K562 (cell line): ENCODE results near the gene APC. TPM values are rescaled to one million over a fixed set of nuclear protein-coding genes. Genes with fewer than 3 reads are reported as not detected.
A peak's percentile ranks its signal among the peaks of the same experiment; 100 is the strongest.

Experiments
- ATAC-seq: fragments of 200-7000 bp; cut with Tn5 transposase; 3 replicates; pipeline ENCODE4 v1.9.1; 2020; ENCODE audit warnings: moderate library complexity
- BruUV-seq: library from RNA; stranded (reverse); fragments of 400-500 nt; replicated peaks from 2 replicates; lab custom pipeline; 2021; lab: Mats Ljungman, UMichigan
- CTCF ChIA-PET: fragments of 300-600 bp; formaldehyde crosslinking; extraction: SDS; loops from one replicate; lab custom pipeline; 2021; ENCODE audit warnings: low intra/inter-chr PET ratio; lab: Yijun Ruan, JAX
- POLR2A ChIA-PET: fragments of 300-600, 350-650 bp; sonication (Branson Sonifier 250); formaldehyde crosslinking; extraction: SDS; loops from one replicate; lab custom pipeline; 2021; ENCODE audit warnings: antibody characterized with exemption, inconsistent platforms; lab: Yijun Ruan, JAX
- DNase-seq, 4 experiments: peaks; one replicate each; pipeline versions ENCODE4 v3.0.0 to v3.0.0-alpha.2; 2011 to 2018; ENCODE audit warnings: low spot score in 3 of 4, mixed read lengths in 3 of 4; ENCODE audit errors: extremely low read depth in 1 of 4
- FAIRE-seq: peaks from 2 replicates; lab custom pipeline; 2011; peaks lifted over from hg19 to GRCh38; lab: Jason Lieb, UNC
- H2AFZ ChIP-seq: 2 replicates; pipeline ENCODE4 v1.6.0; 2011; ENCODE audit warnings: low read depth, low read length, control low read depth, inconsistent platforms
- H3K27ac ChIP-seq: fragments of 200-600 bp; 3 replicates; pipeline ENCODE4 v1.8.0; 2011; ENCODE audit warnings: low read depth, mild to moderate bottlenecking, control low read depth, inconsistent platforms, low read length, moderate library complexity, mixed read lengths; ENCODE audit errors: extremely low read depth
- H3K27me3 ChIP-seq, 2 experiments: fragments of 300-600 bp in 1 of 2; 2 replicates in 1 of 2; 3 replicates in 1 of 2; pipeline versions ENCODE4 v1.6.0 to v1.8.0; 2011; ENCODE audit warnings: inconsistent platforms in 2 of 2, low read length in 2 of 2, mild to moderate bottlenecking in 1 of 2, mixed read lengths in 1 of 2, moderate library complexity in 1 of 2; ENCODE audit not compliant: control insufficient read depth in 2 of 2, insufficient read depth in 2 of 2
- H3K36me3 ChIP-seq: fragments of 300-600 bp; 3 replicates; pipeline ENCODE4 v1.8.0; 2011; ENCODE audit warnings: mild to moderate bottlenecking, low read length, inconsistent platforms; ENCODE audit not compliant: control insufficient read depth, insufficient read depth
- H3K4me1 ChIP-seq, 2 experiments: fragments of 200-600 bp in 1 of 2; replicated peaks in 1 of 2; 2 replicates in 1 of 2; 3 replicates in 1 of 2; pipeline versions ENCODE4 v1.5.1 to v1.8.0; 2011; ENCODE audit warnings: inconsistent platforms in 2 of 2, low read length in 2 of 2, mild to moderate bottlenecking in 1 of 2, mixed read lengths in 1 of 2, moderate library complexity in 1 of 2; ENCODE audit not compliant: control insufficient read depth in 2 of 2, insufficient read depth in 2 of 2
- H3K4me2 ChIP-seq: 2 replicates; pipeline ENCODE4 v1.6.1; 2011; ENCODE audit warnings: low read length, control low read depth, inconsistent platforms, mixed read lengths; ENCODE audit not compliant: insufficient read depth
- H3K4me3 ChIP-seq: fragments of 200-600 bp; sonication (generic), shearing (Covaris generic); 2 replicates; pipeline ENCODE4 v1.5.1; 2016; ENCODE audit warnings: control low read depth, inconsistent platforms
- H3K79me2 ChIP-seq: fragments of 200-600 bp; 3 replicates; pipeline ENCODE4 v1.8.0; 2011; ENCODE audit warnings: low read length, inconsistent platforms; ENCODE audit not compliant: control insufficient read depth, insufficient read depth
- H3K9ac ChIP-seq, 2 experiments: 2 replicates each; pipeline versions ENCODE4 v1.6.0 to v1.6.1; 2011; ENCODE audit warnings: low read depth in 2 of 2, low read length in 2 of 2, control low read depth in 1 of 2, inconsistent platforms in 1 of 2, mild to moderate bottlenecking in 1 of 2, mixed read lengths in 1 of 2; ENCODE audit not compliant: insufficient read depth in 1 of 2
- H3K9me1 ChIP-seq: one replicate; pipeline ENCODE4 v1.6.0; 2011; ENCODE audit warnings: inconsistent platforms, mild to moderate bottlenecking, low read length, moderate library complexity; ENCODE audit not compliant: control insufficient read depth, insufficient read depth
- H3K9me3 ChIP-seq: replicated peaks from 2 replicates; pipeline ENCODE4 v1.5.1; 2011; ENCODE audit warnings: low read depth, low read length, inconsistent platforms; ENCODE audit not compliant: control insufficient read depth, insufficient read depth
- H4K20me1 ChIP-seq: replicated peaks from 2 replicates; pipeline ENCODE4 v1.6.1; 2011; ENCODE audit warnings: low read length, inconsistent platforms, mixed read lengths; ENCODE audit not compliant: control insufficient read depth, insufficient read depth
- ARHGAP35 ChIP-seq: fragments of 450-650 bp; IDR thresholded peaks from 2 replicates; pipeline ENCODE4 v1.6.1; 2018; ENCODE audit not compliant: partially characterized antibody
- ARID1B ChIP-seq: fragments of 450-650 bp; IDR thresholded peaks from 2 replicates; pipeline ENCODE4 v1.6.1; 2016; ENCODE audit warnings: antibody characterized with exemption, mild to moderate bottlenecking, inconsistent platforms
- CBFA2T2 ChIP-seq: fragments of 450-650 bp; conservative IDR thresholded peaks from 2 replicates; pipeline ENCODE4 v1.6.1; 2017; ENCODE audit warnings: mild to moderate bottlenecking
- GTF2F1 ChIP-seq: IDR thresholded peaks from 2 replicates; pipeline ENCODE4 v1.6.1; 2011; ENCODE audit warnings: low read depth, low read length, improper control_type of control experiment
- HMG20A ChIP-seq: fragments of 450-650 bp; formaldehyde crosslinking; conservative IDR thresholded peaks from 2 replicates; pipeline ENCODE4 v1.4.0; 2020; ENCODE audit warnings: mild to moderate bottlenecking, mixed read lengths
- KDM1A ChIP-seq, 2 experiments: fragments of 450-650 bp; IDR thresholded peaks; 2 replicates each; pipeline ENCODE4 v1.6.1; 2016; ENCODE audit warnings: mild to moderate bottlenecking in 2 of 2
- RCOR1 ChIP-seq, 2 experiments: IDR thresholded peaks; 2 replicates each; pipeline ENCODE4 v1.6.1; 2012; ENCODE audit warnings: low read depth in 2 of 2, low read length in 2 of 2, borderline replicate concordance in 1 of 2, improper control_type of control experiment in 1 of 2
- SOX6 ChIP-seq: fragments of 450-650 bp; IDR thresholded peaks from 2 replicates; pipeline ENCODE4 v1.6.1; 2014; ENCODE audit warnings: mild to moderate bottlenecking
- TAF1 ChIP-seq: IDR thresholded peaks from 2 replicates; pipeline ENCODE4 v1.6.1; 2011; ENCODE audit warnings: mild to moderate bottlenecking, low read length, moderate library complexity; ENCODE audit not compliant: insufficient read depth, control insufficient read depth, severe bottlenecking; ENCODE audit errors: extremely low read depth
- TCF3 ChIP-seq: sonication (generic); formaldehyde crosslinking; IDR thresholded peaks from 2 replicates; pipeline ENCODE4 v1.4.0; 2020; ENCODE audit warnings: mild to moderate bottlenecking, missing genetic modification reagents
- TEAD4 ChIP-seq, 2 experiments: sonication (generic) in 1 of 2; formaldehyde crosslinking in 1 of 2; IDR thresholded peaks; 2 replicates each; pipeline versions ENCODE4 v1.6.1 to v1.8.0; 2012 to 2022; ENCODE audit warnings: borderline replicate concordance in 1 of 2, inconsistent platforms in 1 of 2, low read length in 1 of 2, mild to moderate bottlenecking in 1 of 2, missing genetic modification reagents in 1 of 2
- ZNF133 ChIP-seq: fragments of 250-450 bp; sonication (Bioruptor Pico); IDR thresholded peaks from 2 replicates; pipeline ENCODE4 v1.4.0; 2020; ENCODE audit warnings: mild to moderate bottlenecking
- ZNF766 ChIP-seq: fragments of 200-800 bp; sonication (Bioruptor generic); conservative IDR thresholded peaks from 2 replicates; pipeline ENCODE4 v1.6.1; 2016; ENCODE audit warnings: missing genetic modification characterization, missing compliant biosample characterization
- ZNF79 ChIP-seq: fragments of 250-450 bp; sonication (Bioruptor Pico); IDR thresholded peaks from 2 replicates; pipeline ENCODE4 v1.4.0; 2020; ENCODE audit warnings: low read depth, mild to moderate bottlenecking, moderate library complexity
- WGBS: fragments of 100-300 bp; shearing (Covaris generic); methylation state at CpG from one replicate; pipeline ENCODE4 v1.1.6; 2016; ENCODE audit warnings: low coverage, mixed read lengths; ENCODE audit not compliant: insufficient coverage; ENCODE audit errors: missing lambda C conversion rate; 5-methylcytosine and 5-hydroxymethylcytosine counted together
- in situ Hi-C: fragments of 300-500 bp; cut with MboI; formaldehyde crosslinking; loops from 4 replicates; pipeline ENCODE4 v1.15.0; 2018; ENCODE audit warnings: inconsistent platforms, mixed read lengths
- intact Hi-C: fragments of 100-400 bp; cut with micrococcal nuclease; formaldehyde crosslinking; loops from 2 replicates; pipeline ENCODE4 v1.14.2; 2022
- polyA plus RNA-seq, 8 experiments: library from polyadenylated mRNA; depleted of rRNA in 4 of 8; stranded (reverse) in 5 of 8; unstranded in 3 of 8; fragments of >200 nt; fragmentation: Nextera tagmentation in 2 of 8; fragmentation: Illumina TruSeq in 1 of 8; extraction: Ambion mirVana in 2 of 8; extraction: Trizol in 1 of 8; gene quantifications; 2 replicates each; pipeline versions ENCODE4 v1.2.1 to v1.2.3, GENCODE V29; 2011 to 2014; ENCODE audit warnings: inconsistent platforms in 1 of 8, missing spikeins in 1 of 8
- total RNA-seq, 7 experiments: library from RNA; depleted of rRNA in 6 of 7; stranded (reverse); fragments of >200 nt in 6 of 7; fragmentation: Illumina TruSeq in 2 of 7; extraction: Trizol in 2 of 7; gene quantifications; 2 replicates each; pipeline versions ENCODE4 v1.2.1 to v1.2.3, GENCODE V29; 2011 to 2021; ENCODE audit warnings: low replicate concordance in 1 of 7
- TF ChIP-seq, protein P1 (sequence below): sonication (generic); formaldehyde crosslinking; IDR thresholded peaks from 2 replicates; pipeline ENCODE4 v1.8.0; 2022; ENCODE audit warnings: mild to moderate bottlenecking, missing genetic modification reagents
- TF ChIP-seq, protein P2 (sequence below), 2 experiments: fragments of 450-650 bp in 1 of 2; sonication (generic) in 1 of 2; formaldehyde crosslinking in 1 of 2; IDR thresholded peaks in 1 of 2; conservative IDR thresholded peaks in 1 of 2; 2 replicates each; pipeline versions ENCODE4 v1.6.1 to v1.8.1; 2016 to 2023; ENCODE audit warnings: mild to moderate bottlenecking in 2 of 2, moderate library complexity in 2 of 2, inconsistent platforms in 1 of 2, missing genetic modification reagents in 1 of 2
- TF ChIP-seq, protein P3 (sequence below): fragments of 450-650 bp; IDR thresholded peaks from 2 replicates; pipeline ENCODE4 v1.6.1; 2016

The APC gene
- total and polyA plus RNA-seq, 9 of the 15 experiments (the other 6 are each of a cell fraction or from before 2014, with no cell fraction given), result 5.7 to 29.5 (median 15.4) TPM

DNA sequence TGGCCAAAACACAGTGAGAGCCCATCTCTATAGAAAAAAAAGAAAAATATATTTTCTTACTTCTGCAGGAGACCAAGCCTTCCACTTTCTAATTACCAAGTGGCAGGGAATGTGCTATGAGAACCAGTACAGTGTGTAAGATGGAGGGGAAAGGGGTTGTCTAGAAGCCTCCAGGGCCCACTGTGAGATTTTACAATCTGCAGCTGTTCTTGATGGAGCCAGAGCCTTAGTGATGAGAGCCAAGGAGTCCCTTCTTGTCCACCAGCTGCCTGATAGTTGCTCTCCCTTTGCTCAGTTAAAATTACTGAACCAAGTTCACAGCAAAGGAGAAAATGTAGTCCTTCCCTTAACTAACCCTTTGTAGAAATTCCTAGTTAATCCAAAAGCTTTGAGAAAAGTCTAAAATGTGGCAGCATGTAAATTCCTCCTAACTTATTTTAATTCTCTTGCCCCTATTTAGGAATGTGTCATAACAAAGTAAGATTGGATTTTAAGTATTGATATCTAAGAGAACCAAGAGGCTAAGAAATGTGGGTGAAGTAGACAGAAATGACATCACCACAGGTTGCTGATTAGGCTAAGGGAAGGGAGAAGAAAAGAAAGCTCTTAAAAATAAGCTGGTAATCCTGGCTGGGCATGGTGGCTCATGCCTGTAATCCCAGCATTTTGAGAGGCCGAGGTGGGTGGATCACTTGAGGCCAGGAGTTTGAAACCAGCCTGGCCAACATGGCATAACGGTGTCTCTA, 142.7 kb downstream of the APC start (continued):
- no peak for TF ChIP-seq ARHGAP35
- no peak for TF ChIP-seq RCOR1 (IDR thresholded peaks at IDR 0.05; ENCODE audit: borderline replicate concordance in 1 of 2, low read depth in 2 of 2, low read length in 2 of 2)
- no peak for TF ChIP-seq TAF1
- no peak for TF ChIP-seq GTF2F1
- TF ChIP-seq, protein P1, sequence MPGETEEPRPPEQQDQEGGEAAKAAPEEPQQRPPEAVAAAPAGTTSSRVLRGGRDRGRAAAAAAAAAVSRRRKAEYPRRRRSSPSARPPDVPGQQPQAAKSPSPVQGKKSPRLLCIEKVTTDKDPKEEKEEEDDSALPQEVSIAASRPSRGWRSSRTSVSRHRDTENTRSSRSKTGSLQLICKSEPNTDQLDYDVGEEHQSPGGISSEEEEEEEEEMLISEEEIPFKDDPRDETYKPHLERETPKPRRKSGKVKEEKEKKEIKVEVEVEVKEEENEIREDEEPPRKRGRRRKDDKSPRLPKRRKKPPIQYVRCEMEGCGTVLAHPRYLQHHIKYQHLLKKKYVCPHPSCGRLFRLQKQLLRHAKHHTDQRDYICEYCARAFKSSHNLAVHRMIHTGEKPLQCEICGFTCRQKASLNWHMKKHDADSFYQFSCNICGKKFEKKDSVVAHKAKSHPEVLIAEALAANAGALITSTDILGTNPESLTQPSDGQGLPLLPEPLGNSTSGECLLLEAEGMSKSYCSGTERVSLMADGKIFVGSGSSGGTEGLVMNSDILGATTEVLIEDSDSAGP, result no peak
- no peak for TF ChIP-seq ZNF79 (CRISPR knock-in tag)

DNA sequence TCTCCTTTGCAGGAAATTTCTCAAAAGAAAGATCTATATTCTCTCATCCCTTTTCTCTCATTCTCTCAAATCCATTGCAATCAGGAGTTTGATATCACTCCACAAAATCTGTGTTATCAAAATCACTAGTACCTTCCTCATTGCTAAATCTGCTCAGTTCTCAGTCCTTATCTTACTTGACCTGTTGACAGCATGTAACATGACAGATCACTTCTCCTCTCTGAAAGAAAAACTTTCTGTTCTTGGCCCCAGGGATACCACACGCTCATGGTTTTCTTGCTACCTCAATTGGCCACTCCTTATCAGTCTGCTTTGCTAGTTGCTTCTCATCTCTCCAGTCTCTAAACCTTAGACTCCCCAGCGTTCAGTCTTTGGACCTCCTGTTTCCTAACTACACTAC, 145.5 kb downstream of the APC start:
- Histone ChIP-seq H3K4me3 (no peak overlapping the region), H3K4me1 (peaks cover 0 to 11% of the 10 kb centered on the region in 2 experiments; a peak in 3 of 5 replicates), H4K20me1 (peaks cover 5% of the 10 kb centered on the region), H3K4me2 (no peak overlapping the region), H3K9ac (no peak overlapping the region), H3K9me1 (no peaks in the 10 kb centered on the region), H3K9me3 (no peaks in the 10 kb centered on the region), H3K79me2 (no peaks in the 10 kb centered on the region; the same call in 2 of the 3 replicates), H3K36me3 (peaks cover 75% of the 10 kb centered on the region), H3K27me3 (no peaks in the 10 kb centered on the region), H3K27ac (no peak overlapping the region), H2AFZ (no peak overlapping the region)
- 23% methylated on average over 2 of the region's 2 CpGs for WGBS
- DNase-seq (no peak), FAIRE-seq (peak; percentile 57), ATAC-seq (peak; percentile 43; the same call in 2 of the 3 replicates)
- CTCF ChIA-PET, result no interaction called here
- POLR2A ChIA-PET, result interaction anchor here (1.2 kb wide), 1 partner anchor 17 kb away, joined by 7 read pairs; no protein-coding TSS in a partner anchor
- BruUV-seq, result no TSS peak
- intact Hi-C loops (no loop called here), in situ Hi-C loops (no loop called here)
- TF ChIP-seq ZNF133 (no peak), ARID1B (peak; percentile 65), TCF3 (peak; percentile 53), ZNF766 (0 out of 2 replicates have a peak, but pooled peaks have one; percentile 24), TEAD4 (IDR thresholded peaks at IDR 0.05; ENCODE audit: low read length) (peak; percentile 65), TEAD4 (CRISPR knock-in tag; IDR thresholded peaks at IDR 0.05; ENCODE audit: borderline replicate concordance) (no peak), KDM1A (IDR thresholded peaks at IDR 0.05) (peak; percentile 97 to 98), CBFA2T2 (0 out of 2 replicates have a peak, but pooled peaks have one; percentile 9), HMG20A (CRISPR knock-in tag) (peak; percentile 85), SOX6 (peak; percentile 34; the same call in 1 of the 2 replicates)
- TF ChIP-seq, protein P2, sequence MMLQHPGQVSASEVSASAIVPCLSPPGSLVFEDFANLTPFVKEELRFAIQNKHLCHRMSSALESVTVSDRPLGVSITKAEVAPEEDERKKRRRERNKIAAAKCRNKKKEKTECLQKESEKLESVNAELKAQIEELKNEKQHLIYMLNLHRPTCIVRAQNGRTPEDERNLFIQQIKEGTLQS (IDR thresholded peaks at IDR 0.05), result peak; percentile 11; the same call in 1 of the 2 replicates
- TF ChIP-seq, protein P2 (CRISPR knock-in tag; conservative IDR thresholded peaks at IDR 0.05), result no peak
- TF ChIP-seq, protein P3, sequence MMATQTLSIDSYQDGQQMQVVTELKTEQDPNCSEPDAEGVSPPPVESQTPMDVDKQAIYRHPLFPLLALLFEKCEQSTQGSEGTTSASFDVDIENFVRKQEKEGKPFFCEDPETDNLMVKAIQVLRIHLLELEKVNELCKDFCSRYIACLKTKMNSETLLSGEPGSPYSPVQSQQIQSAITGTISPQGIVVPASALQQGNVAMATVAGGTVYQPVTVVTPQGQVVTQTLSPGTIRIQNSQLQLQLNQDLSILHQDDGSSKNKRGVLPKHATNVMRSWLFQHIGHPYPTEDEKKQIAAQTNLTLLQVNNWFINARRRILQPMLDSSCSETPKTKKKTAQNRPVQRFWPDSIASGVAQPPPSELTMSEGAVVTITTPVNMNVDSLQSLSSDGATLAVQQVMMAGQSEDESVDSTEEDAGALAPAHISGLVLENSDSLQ, result peak; percentile 62
